K562 (cell line): ENCODE measurements around the gene MIF. TPM values are rescaled to one million over a fixed set of nuclear protein-coding genes. Genes with fewer than 3 reads are reported as not detected.
"Not testable (repeated sequence)": the region's sequence is repeated elsewhere in the genome, so short reads cannot be mapped to it uniquely, and the experiment has no call there.

Experiments used
- ATAC-seq: fragments of 200-7000 bp; cut with Tn5 transposase; 3 replicates; pipeline ENCODE4 v1.9.1; 2020; ENCODE audit warnings: moderate library complexity
- BruUV-seq: library from RNA; stranded (reverse); fragments of 400-500 nt; replicated peaks from 2 replicates; lab custom pipeline; 2021; lab: Mats Ljungman, UMichigan
- CTCF ChIA-PET: fragments of 300-600 bp; formaldehyde crosslinking; extraction: SDS; loops from one replicate; lab custom pipeline; 2021; ENCODE audit warnings: low intra/inter-chr PET ratio; lab: Yijun Ruan, JAX
- POLR2A ChIA-PET: fragments of 300-600, 350-650 bp; sonication (Branson Sonifier 250); formaldehyde crosslinking; extraction: SDS; loops from one replicate; lab custom pipeline; 2021; ENCODE audit warnings: antibody characterized with exemption, inconsistent platforms; lab: Yijun Ruan, JAX
- DNase-seq, 4 experiments: peaks; one replicate each; pipeline versions ENCODE4 v3.0.0 to v3.0.0-alpha.2; 2011 to 2018; ENCODE audit warnings: low spot score in 3 of 4, mixed read lengths in 3 of 4; ENCODE audit errors: extremely low read depth in 1 of 4
- FAIRE-seq: peaks from 2 replicates; lab custom pipeline; 2011; peaks lifted over from hg19 to GRCh38; lab: Jason Lieb, UNC
- H2AFZ ChIP-seq: 2 replicates; pipeline ENCODE4 v1.6.0; 2011; ENCODE audit warnings: low read depth, low read length, control low read depth, inconsistent platforms
- H3K27ac ChIP-seq: fragments of 200-600 bp; 3 replicates; pipeline ENCODE4 v1.8.0; 2011; ENCODE audit warnings: low read depth, mild to moderate bottlenecking, control low read depth, inconsistent platforms, low read length, moderate library complexity, mixed read lengths; ENCODE audit errors: extremely low read depth
- H3K27me3 ChIP-seq, 2 experiments: fragments of 300-600 bp in 1 of 2; 2 replicates in 1 of 2; 3 replicates in 1 of 2; pipeline versions ENCODE4 v1.6.0 to v1.8.0; 2011; ENCODE audit warnings: inconsistent platforms in 2 of 2, low read length in 2 of 2, mild to moderate bottlenecking in 1 of 2, mixed read lengths in 1 of 2, moderate library complexity in 1 of 2; ENCODE audit not compliant: control insufficient read depth in 2 of 2, insufficient read depth in 2 of 2
- H3K36me3 ChIP-seq: fragments of 300-600 bp; 3 replicates; pipeline ENCODE4 v1.8.0; 2011; ENCODE audit warnings: mild to moderate bottlenecking, low read length, inconsistent platforms; ENCODE audit not compliant: control insufficient read depth, insufficient read depth
- H3K4me1 ChIP-seq, 2 experiments: fragments of 200-600 bp in 1 of 2; replicated peaks in 1 of 2; 2 replicates in 1 of 2; 3 replicates in 1 of 2; pipeline versions ENCODE4 v1.5.1 to v1.8.0; 2011; ENCODE audit warnings: inconsistent platforms in 2 of 2, low read length in 2 of 2, mild to moderate bottlenecking in 1 of 2, mixed read lengths in 1 of 2, moderate library complexity in 1 of 2; ENCODE audit not compliant: control insufficient read depth in 2 of 2, insufficient read depth in 2 of 2
- H3K4me2 ChIP-seq: 2 replicates; pipeline ENCODE4 v1.6.1; 2011; ENCODE audit warnings: low read length, control low read depth, inconsistent platforms, mixed read lengths; ENCODE audit not compliant: insufficient read depth
- H3K4me3 ChIP-seq: fragments of 200-600 bp; sonication (generic), shearing (Covaris generic); 2 replicates; pipeline ENCODE4 v1.5.1; 2016; ENCODE audit warnings: control low read depth, inconsistent platforms
- H3K79me2 ChIP-seq: fragments of 200-600 bp; 3 replicates; pipeline ENCODE4 v1.8.0; 2011; ENCODE audit warnings: low read length, inconsistent platforms; ENCODE audit not compliant: control insufficient read depth, insufficient read depth
- H3K9ac ChIP-seq, 2 experiments: 2 replicates each; pipeline versions ENCODE4 v1.6.0 to v1.6.1; 2011; ENCODE audit warnings: low read depth in 2 of 2, low read length in 2 of 2, control low read depth in 1 of 2, inconsistent platforms in 1 of 2, mild to moderate bottlenecking in 1 of 2, mixed read lengths in 1 of 2; ENCODE audit not compliant: insufficient read depth in 1 of 2
- H3K9me1 ChIP-seq: one replicate; pipeline ENCODE4 v1.6.0; 2011; ENCODE audit warnings: inconsistent platforms, mild to moderate bottlenecking, low read length, moderate library complexity; ENCODE audit not compliant: control insufficient read depth, insufficient read depth
- H3K9me3 ChIP-seq: replicated peaks from 2 replicates; pipeline ENCODE4 v1.5.1; 2011; ENCODE audit warnings: low read depth, low read length, inconsistent platforms; ENCODE audit not compliant: control insufficient read depth, insufficient read depth
- H4K20me1 ChIP-seq: replicated peaks from 2 replicates; pipeline ENCODE4 v1.6.1; 2011; ENCODE audit warnings: low read length, inconsistent platforms, mixed read lengths; ENCODE audit not compliant: control insufficient read depth, insufficient read depth
- CSDE1 ChIP-seq, 2 experiments: fragments of 450-650 bp; IDR thresholded peaks; 2 replicates each; pipeline ENCODE4 v1.6.1; 2016; ENCODE audit warnings: mild to moderate bottlenecking in 1 of 2
- ETS2 ChIP-seq: IDR thresholded peaks from 2 replicates; pipeline ENCODE4 v1.6.1; 2016; ENCODE audit warnings: borderline replicate concordance, missing genetic modification characterization, mild to moderate bottlenecking, moderate library complexity, missing compliant biosample characterization; ENCODE audit not compliant: poor library complexity, severe bottlenecking
- HDAC3 ChIP-seq: fragments of 450-650 bp; IDR thresholded peaks from 2 replicates; pipeline ENCODE4 v1.6.1; 2018; ENCODE audit warnings: borderline replicate concordance, mild to moderate bottlenecking, moderate library complexity; ENCODE audit not compliant: partially characterized antibody
- SMAD4 ChIP-seq: fragments of 250-450 bp; sonication (Bioruptor Pico); conservative IDR thresholded peaks from 2 replicates; pipeline ENCODE4 v1.8.0; 2021; ENCODE audit warnings: inconsistent platforms, mild to moderate bottlenecking, moderate library complexity
- ZNF165 ChIP-seq: fragments of 250-450 bp; sonication (Bioruptor Pico); IDR thresholded peaks from 2 replicates; pipeline ENCODE4 v1.4.0; 2020; ENCODE audit warnings: borderline replicate concordance
- ZNF41 ChIP-seq: fragments of 250-450 bp; sonication (Bioruptor Pico); conservative IDR thresholded peaks from 2 replicates; pipeline ENCODE4 v1.4.0; 2020; ENCODE audit warnings: mild to moderate bottlenecking
- WGBS: fragments of 100-300 bp; shearing (Covaris generic); methylation state at CpG from one replicate; pipeline ENCODE4 v1.1.6; 2016; ENCODE audit warnings: low coverage, mixed read lengths; ENCODE audit not compliant: insufficient coverage; ENCODE audit errors: missing lambda C conversion rate; 5-methylcytosine and 5-hydroxymethylcytosine counted together
- in situ Hi-C: fragments of 300-500 bp; cut with MboI; formaldehyde crosslinking; loops from 4 replicates; pipeline ENCODE4 v1.15.0; 2018; ENCODE audit warnings: inconsistent platforms, mixed read lengths
- intact Hi-C: fragments of 100-400 bp; cut with micrococcal nuclease; formaldehyde crosslinking; loops from 2 replicates; pipeline ENCODE4 v1.14.2; 2022
- polyA plus RNA-seq, 8 experiments: library from polyadenylated mRNA; depleted of rRNA in 4 of 8; stranded (reverse) in 5 of 8; unstranded in 3 of 8; fragments of >200 nt; fragmentation: Nextera tagmentation in 2 of 8; fragmentation: Illumina TruSeq in 1 of 8; extraction: Ambion mirVana in 2 of 8; extraction: Trizol in 1 of 8; gene quantifications; 2 replicates each; pipeline versions ENCODE4 v1.2.1 to v1.2.3, GENCODE V29; 2011 to 2014; ENCODE audit warnings: inconsistent platforms in 1 of 8, missing spikeins in 1 of 8
- total RNA-seq, 7 experiments: library from RNA; depleted of rRNA in 6 of 7; stranded (reverse); fragments of >200 nt in 6 of 7; fragmentation: Illumina TruSeq in 2 of 7; extraction: Trizol in 2 of 7; gene quantifications; 2 replicates each; pipeline versions ENCODE4 v1.2.1 to v1.2.3, GENCODE V29; 2011 to 2021; ENCODE audit warnings: low replicate concordance in 1 of 7
- TF ChIP-seq, protein P1 (sequence below): sonication (generic); formaldehyde crosslinking; IDR thresholded peaks from 2 replicates; pipeline ENCODE4 v1.8.0; 2023; ENCODE audit warnings: mild to moderate bottlenecking, missing genetic modification reagents

Gene MIF
- total and polyA plus RNA-seq, 9 of the 15 experiments (the other 6 are each of a cell fraction or from before 2014, with no cell fraction given), result 7.4 to 666 (median 193) TPM

DNA sequence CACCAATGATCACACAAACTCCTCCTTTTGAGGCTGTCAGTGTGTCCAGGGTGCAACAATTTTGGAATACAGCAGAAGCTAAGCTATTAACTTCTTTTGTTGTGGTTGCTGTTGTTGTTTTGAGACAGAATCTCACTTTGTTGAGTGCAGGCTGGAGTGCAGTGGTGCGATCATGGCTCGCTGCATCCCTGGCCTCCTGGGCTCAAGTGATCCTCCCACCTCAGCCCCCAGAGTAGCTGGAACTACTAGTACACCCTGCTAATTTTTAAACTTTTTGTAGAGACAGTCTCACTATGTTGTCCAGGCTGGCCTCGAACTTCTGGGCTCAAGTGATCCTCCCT is 44.8 kb downstream of the MIF start (continued):
- TF ChIP-seq, protein P1, sequence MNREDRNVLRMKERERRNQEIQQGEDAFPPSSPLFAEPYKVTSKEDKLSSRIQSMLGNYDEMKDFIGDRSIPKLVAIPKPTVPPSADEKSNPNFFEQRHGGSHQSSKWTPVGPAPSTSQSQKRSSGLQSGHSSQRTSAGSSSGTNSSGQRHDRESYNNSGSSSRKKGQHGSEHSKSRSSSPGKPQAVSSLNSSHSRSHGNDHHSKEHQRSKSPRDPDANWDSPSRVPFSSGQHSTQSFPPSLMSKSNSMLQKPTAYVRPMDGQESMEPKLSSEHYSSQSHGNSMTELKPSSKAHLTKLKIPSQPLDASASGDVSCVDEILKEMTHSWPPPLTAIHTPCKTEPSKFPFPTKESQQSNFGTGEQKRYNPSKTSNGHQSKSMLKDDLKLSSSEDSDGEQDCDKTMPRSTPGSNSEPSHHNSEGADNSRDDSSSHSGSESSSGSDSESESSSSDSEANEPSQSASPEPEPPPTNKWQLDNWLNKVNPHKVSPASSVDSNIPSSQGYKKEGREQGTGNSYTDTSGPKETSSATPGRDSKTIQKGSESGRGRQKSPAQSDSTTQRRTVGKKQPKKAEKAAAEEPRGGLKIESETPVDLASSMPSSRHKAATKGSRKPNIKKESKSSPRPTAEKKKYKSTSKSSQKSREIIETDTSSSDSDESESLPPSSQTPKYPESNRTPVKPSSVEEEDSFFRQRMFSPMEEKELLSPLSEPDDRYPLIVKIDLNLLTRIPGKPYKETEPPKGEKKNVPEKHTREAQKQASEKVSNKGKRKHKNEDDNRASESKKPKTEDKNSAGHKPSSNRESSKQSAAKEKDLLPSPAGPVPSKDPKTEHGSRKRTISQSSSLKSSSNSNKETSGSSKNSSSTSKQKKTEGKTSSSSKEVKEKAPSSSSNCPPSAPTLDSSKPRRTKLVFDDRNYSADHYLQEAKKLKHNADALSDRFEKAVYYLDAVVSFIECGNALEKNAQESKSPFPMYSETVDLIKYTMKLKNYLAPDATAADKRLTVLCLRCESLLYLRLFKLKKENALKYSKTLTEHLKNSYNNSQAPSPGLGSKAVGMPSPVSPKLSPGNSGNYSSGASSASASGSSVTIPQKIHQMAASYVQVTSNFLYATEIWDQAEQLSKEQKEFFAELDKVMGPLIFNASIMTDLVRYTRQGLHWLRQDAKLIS (CRISPR knock-in tag), result no peak
- no peak for TF ChIP-seq ETS2 (tag)
- no peak for TF ChIP-seq CSDE1 (IDR thresholded peaks at IDR 0.05)
- no peak for TF ChIP-seq ZNF41
- no peak for TF ChIP-seq HDAC3
- TF ChIP-seq SMAD4, result no peak
- TF ChIP-seq ZNF165 (CRISPR knock-in tag), result no peak
- TF ChIP-seq, all 486 proteins: peak for 0

DNA sequence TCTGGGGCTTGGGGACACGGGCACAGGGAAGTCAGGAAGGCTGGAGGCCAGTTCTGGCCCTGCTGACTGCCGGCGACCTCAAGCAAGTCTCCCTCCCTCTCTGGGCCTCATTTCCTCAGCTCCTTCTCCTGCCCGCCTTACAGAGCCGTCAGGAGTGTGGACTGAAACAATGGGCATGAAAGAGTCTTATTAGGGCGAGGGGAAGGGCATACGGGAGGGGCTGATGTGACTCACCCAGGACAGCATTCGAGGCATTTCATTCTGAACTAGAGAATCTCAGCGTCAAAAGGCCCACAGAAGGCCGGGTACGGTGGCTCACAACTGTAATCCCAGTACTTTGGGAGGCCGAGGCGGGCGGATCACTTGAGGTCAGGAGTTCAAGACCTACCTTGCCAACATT is 46.0 kb downstream of the MIF start:
- no CpG with 5 or more reads among the region's 14 CpGs for WGBS
- H3K9ac ChIP-seq, DNase-seq, ATAC-seq, H4K20me1 ChIP-seq, CTCF ChIA-PET, H3K27me3 ChIP-seq, H3K4me1 ChIP-seq, H3K27ac ChIP-seq, H3K4me3 ChIP-seq, intact Hi-C loops, H3K4me2 ChIP-seq, BruUV-seq, H3K36me3 ChIP-seq, H3K79me2 ChIP-seq, POLR2A ChIA-PET, FAIRE-seq, H3K9me1 ChIP-seq, in situ Hi-C loops, H2AFZ ChIP-seq, H3K9me3 ChIP-seq: not testable (repeated sequence)
